ENCODE data around the gene VPS54.

DNA sequence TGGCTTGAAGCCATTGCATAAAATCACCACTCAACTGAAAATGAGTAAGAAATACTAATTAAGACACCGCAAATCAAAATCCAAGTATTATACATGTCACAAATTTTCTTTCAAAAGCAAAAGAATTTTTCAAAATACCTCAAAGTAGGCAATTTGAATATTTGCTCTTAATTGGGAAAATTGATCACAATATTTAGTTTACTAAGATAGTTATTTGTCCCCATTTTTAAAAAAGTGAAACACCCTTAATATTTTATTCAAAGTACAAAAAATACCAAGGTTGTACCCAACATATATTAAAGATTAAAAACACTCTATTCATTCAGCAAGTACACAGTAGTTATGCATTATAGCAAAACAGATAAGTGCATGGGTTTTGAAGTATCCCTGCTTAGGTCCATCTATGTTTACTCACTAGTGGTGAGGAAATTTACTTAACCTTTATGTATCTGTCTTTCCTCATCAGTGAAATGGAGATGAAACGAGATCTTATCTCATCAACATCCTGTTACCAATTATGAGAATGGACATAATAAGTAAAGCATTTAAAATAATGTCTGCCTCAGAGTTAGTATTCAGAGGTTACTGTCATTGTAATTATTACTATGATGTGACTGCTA lies 35.1 kb downstream of the VPS54 start:
- no peak for TF ChIP-seq EZH2 (IDR thresholded peaks at IDR 0.05; ENCODE audit: low read depth)
- TF ChIP-seq, protein P1, sequence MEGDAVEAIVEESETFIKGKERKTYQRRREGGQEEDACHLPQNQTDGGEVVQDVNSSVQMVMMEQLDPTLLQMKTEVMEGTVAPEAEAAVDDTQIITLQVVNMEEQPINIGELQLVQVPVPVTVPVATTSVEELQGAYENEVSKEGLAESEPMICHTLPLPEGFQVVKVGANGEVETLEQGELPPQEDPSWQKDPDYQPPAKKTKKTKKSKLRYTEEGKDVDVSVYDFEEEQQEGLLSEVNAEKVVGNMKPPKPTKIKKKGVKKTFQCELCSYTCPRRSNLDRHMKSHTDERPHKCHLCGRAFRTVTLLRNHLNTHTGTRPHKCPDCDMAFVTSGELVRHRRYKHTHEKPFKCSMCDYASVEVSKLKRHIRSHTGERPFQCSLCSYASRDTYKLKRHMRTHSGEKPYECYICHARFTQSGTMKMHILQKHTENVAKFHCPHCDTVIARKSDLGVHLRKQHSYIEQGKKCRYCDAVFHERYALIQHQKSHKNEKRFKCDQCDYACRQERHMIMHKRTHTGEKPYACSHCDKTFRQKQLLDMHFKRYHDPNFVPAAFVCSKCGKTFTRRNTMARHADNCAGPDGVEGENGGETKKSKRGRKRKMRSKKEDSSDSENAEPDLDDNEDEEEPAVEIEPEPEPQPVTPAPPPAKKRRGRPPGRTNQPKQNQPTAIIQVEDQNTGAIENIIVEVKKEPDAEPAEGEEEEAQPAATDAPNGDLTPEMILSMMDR (conservative IDR thresholded peaks at IDR 0.05): no peak

Measured in PC-9 (cell line).